GM12874 (cell line): Measurements from ENCODE around the gene NEFH.

ENCODE experiments used
- TF ChIP-seq, protein P1 (sequence below): IDR thresholded peaks from 2 replicates; pipeline ENCODE4 v1.5.1; 2011; ENCODE audit warnings: low read depth, mild to moderate bottlenecking, control low read depth, low read length, moderate library complexity; ENCODE audit not compliant: insufficient read depth

Gene NEFH

GRCh38 chr22:29484642-29485041 is 4.6 kb downstream of the NEFH start:
- TF ChIP-seq, protein P1, sequence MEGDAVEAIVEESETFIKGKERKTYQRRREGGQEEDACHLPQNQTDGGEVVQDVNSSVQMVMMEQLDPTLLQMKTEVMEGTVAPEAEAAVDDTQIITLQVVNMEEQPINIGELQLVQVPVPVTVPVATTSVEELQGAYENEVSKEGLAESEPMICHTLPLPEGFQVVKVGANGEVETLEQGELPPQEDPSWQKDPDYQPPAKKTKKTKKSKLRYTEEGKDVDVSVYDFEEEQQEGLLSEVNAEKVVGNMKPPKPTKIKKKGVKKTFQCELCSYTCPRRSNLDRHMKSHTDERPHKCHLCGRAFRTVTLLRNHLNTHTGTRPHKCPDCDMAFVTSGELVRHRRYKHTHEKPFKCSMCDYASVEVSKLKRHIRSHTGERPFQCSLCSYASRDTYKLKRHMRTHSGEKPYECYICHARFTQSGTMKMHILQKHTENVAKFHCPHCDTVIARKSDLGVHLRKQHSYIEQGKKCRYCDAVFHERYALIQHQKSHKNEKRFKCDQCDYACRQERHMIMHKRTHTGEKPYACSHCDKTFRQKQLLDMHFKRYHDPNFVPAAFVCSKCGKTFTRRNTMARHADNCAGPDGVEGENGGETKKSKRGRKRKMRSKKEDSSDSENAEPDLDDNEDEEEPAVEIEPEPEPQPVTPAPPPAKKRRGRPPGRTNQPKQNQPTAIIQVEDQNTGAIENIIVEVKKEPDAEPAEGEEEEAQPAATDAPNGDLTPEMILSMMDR, result no peak

GRCh38 chr22:29485448-29485847 is 5.4 kb downstream of the NEFH start:
- TF ChIP-seq, protein P1, result no peak

- TF ChIP-seq, protein P1, result no peak
Observed at GRCh38 chr22:29487426-29487986, 7.5 kb downstream of the NEFH start.

DNA sequence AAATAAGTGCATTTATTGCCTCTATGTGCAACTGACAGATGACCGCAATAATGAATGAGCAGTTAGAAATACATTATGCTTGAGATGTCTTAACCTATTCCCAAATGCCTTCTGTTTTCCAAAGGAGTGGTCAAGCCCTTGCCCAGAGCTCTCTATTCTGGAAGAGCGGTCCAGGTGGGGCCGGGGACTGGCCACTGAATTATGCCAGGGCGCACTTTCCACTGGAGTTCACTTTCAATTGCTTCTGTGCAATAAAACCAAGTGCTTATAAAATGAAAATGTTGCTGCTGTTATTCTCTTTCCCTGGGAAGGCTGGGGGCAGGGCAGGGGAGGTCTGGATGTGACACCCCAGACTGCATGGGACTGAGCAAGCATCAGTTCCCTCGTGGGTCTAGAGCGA is 11.0 kb downstream of the NEFH start:
- TF ChIP-seq, protein P1, result no peak

GRCh38 chr22:29493636-29494035 is 13.6 kb downstream of the NEFH start:
- TF ChIP-seq, protein P1, result no peak

DNA sequence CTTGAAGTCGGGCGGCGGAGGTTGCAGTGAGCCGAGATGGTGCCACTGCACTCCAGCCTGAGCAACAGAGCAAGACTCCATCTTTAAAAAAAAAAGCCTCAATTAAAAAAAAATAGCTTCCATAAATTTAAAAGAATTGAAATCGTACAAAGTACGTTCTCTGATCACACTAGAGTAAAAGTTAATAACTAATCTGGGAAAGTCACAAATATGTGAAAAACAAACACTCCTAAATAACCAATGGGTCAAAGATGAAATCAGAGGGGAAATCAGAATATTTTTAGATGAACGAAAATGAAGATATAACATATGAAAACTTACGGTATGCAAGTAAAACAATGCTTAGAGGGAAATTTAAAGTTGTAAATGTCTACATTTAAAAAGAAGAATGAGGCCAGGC is 19.8 kb downstream of the NEFH start:
- TF ChIP-seq, protein P1, result no peak

- TF ChIP-seq, protein P1, result no peak
Observed at GRCh38 chr22:29503811-29504372, 23.9 kb downstream of the NEFH start.

DNA sequence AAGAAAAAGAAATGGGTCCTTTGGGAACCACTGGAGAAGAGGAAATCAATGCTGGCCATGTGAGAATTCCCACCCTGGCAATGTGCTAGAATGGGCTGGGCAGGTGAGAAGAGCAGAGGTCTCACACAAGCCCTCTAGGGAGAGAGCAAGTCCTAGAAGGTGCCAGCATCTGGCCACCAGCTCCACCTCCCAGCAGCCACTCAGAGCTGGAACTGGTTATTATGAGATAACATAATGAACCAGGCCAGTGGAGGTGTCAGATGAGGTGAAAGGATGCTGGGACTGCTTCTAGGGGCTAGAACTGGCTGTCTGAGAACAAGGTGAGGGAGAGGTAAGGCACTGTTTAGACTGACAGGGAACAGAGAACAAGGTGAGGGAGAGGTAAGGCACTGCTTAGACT is 29.3 kb downstream of the NEFH start:
- TF ChIP-seq, protein P1, result no peak
